Measurements from ENCODE around the gene POLRMT. TPM values are rescaled to one million over a fixed set of nuclear protein-coding genes. Genes with fewer than 3 reads are reported as not detected.
A peak's percentile ranks its signal among the peaks of the same experiment; 100 is the strongest.
"Not testable (repeated sequence)": the region's sequence is repeated elsewhere in the genome, so short reads cannot be mapped to it uniquely, and the experiment has no call there.

Gene POLRMT
- total RNA-seq, 1 experiment from 2014 or later: 40.9 TPM

DNA sequence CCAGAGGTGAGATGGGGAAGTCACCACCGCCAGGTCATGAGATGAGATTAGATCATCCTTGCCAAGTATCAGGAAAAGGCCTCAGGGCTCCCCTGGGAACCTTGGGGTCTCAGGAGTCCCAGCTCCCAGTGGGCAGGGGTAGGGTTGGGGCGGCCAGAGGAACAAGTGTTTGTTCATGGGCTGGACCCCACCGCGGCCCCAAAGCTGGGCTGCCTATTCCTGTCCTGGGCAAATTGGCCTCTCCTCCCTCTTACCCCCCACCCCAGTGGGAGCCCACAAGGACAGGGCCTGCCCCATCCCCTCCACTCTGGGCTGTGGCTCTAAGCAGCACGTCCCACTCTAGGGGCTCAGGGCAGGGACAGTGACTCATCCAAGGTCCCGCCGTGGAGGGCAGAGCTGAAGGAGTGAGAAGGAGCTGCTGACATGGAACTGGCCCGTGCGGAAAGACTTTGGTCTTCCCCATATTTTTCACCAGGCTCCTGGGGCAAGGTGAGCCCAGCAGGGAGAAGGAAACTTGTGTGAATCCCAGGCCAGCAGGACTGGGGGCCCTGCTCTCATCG is 47.7 kb downstream of the POLRMT start:
- Mint-ChIP-seq H3K27ac (ENCODE audit: low read depth, unreplicated experiment) (no peak overlapping the region), H3K36me3 (ENCODE audit: insufficient read depth, unreplicated experiment) (peaks cover 10% of the 10 kb centered on the region), H3K4me1 (ENCODE audit: insufficient read depth, unreplicated experiment) (no peaks in the 10 kb centered on the region), H3K9me3 (ENCODE audit: unreplicated experiment) (no peaks in the 10 kb centered on the region), H3K4me3 (ENCODE audit: unreplicated experiment) (no peak overlapping the region), H3K27me3 (ENCODE audit: insufficient read depth, unreplicated experiment) (no peaks in the 10 kb centered on the region)
- DNase-seq (ENCODE audit: unreplicated experiment): no peak
- no TSS peak for BruUV-seq (replicated peaks)
- POLR2A ChIA-PET: interaction anchor here (1.9 to 3.6 kb wide), 2 partner anchors 10 to 54 kb away, joined by 15 to 17 read pairs; partner anchors contain the start of gene CDC34
- intact Hi-C loops (cut with micrococcal nuclease): loop anchor here (5.0 kb wide), 2 partner anchors 77 to 147 kb away; partner anchors contain the start of gene RNF126
- CTCF ChIA-PET: interaction anchor here (0.5 to 1.4 kb wide), 3 partner anchors 14 to 85 kb away, joined by 3 to 4 read pairs (median 4); no protein-coding TSS in a partner anchor
- TF ChIP-seq, protein P1, sequence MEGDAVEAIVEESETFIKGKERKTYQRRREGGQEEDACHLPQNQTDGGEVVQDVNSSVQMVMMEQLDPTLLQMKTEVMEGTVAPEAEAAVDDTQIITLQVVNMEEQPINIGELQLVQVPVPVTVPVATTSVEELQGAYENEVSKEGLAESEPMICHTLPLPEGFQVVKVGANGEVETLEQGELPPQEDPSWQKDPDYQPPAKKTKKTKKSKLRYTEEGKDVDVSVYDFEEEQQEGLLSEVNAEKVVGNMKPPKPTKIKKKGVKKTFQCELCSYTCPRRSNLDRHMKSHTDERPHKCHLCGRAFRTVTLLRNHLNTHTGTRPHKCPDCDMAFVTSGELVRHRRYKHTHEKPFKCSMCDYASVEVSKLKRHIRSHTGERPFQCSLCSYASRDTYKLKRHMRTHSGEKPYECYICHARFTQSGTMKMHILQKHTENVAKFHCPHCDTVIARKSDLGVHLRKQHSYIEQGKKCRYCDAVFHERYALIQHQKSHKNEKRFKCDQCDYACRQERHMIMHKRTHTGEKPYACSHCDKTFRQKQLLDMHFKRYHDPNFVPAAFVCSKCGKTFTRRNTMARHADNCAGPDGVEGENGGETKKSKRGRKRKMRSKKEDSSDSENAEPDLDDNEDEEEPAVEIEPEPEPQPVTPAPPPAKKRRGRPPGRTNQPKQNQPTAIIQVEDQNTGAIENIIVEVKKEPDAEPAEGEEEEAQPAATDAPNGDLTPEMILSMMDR (IDR thresholded peaks at IDR 0.05; ENCODE audit: unreplicated experiment): no peak

DNA sequence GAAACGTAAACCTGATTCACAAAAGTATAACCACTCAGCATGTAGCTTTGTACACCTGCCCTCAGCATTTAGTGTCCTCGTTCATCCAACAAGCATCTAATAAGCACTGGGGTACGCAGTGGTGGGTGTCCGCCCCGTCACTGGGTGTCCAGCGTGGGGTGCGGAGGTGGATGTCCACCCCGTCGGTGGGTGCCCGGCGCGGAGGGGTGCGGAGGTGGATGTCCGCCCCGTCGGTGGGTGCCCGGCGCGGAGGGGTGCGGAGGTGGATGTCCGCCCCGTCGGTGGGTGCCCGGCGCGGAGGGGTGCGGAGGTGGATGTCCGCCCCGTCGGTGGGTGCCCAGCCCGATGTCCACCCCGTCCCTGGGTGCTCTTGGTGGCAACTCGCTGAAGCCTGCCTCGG is 48.2 kb downstream of the POLRMT start:
- H3K4me3 Mint-ChIP-seq (ENCODE audit: unreplicated experiment); H3K4me1 Mint-ChIP-seq (ENCODE audit: insufficient read depth, unreplicated experiment); H3K27ac Mint-ChIP-seq (ENCODE audit: low read depth, unreplicated experiment); DNase-seq (ENCODE audit: unreplicated experiment); H3K27me3 Mint-ChIP-seq (ENCODE audit: insufficient read depth, unreplicated experiment); H3K9me3 Mint-ChIP-seq (ENCODE audit: unreplicated experiment); BruUV-seq (replicated peaks): not testable (repeated sequence)
- CTCF ChIA-PET: interaction anchor here (1.1 to 1.4 kb wide), 4 partner anchors 10 to 74 kb away, joined by 4 to 6 read pairs (median 4); no protein-coding TSS in a partner anchor
- POLR2A ChIA-PET: interaction anchor here (1.3 to 1.7 kb wide), 2 partner anchors 9 to 48 kb away, joined by 8 to 10 read pairs; partner anchors contain the start of gene POLRMT
- H3K36me3 Mint-ChIP-seq (ENCODE audit: insufficient read depth, unreplicated experiment): peaks cover 15% of the 10 kb centered on the region
- intact Hi-C loops (cut with micrococcal nuclease): loop anchor here (5.0 kb wide), 2 partner anchors 77 to 147 kb away; partner anchors contain the start of gene RNF126

DNA sequence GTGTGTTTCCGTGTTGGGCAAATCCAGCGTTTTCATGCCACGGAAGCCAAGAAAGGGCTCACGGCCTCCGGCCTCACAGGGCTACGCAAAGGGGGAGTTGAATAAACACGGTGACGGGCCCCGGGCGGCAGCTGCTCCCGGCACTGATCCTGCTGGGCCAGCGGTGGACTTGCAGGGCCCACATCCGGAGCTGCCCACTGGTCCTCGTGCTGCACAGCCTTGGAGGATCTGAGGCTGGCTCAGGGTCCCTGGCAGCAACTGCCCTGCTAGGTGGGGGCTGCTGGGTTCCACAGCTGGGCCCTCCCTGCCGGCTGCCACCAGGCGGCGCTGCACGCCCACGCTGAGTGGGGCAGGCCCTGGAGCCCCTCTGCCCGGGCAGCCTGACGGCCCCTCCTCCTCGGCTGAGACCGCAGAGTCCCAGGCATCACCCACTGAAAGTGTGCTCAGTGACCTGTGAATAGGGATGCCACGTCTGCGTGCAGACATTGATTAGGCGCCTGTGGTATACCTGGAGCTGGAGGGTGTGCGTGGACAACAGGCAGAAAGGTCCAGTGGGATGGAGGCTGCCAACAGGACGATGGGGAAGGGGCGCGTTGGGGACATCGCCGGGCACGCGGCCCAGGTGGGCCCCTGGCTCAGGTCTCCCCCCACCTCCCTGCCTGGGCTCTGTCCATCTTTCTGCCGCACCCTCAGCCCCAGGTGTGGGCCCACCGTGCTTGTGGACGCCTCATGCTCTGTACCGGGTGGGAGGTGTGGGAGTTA is 48.9 kb downstream of the POLRMT start:
- H3K27me3 Mint-ChIP-seq (ENCODE audit: insufficient read depth, unreplicated experiment): no peaks in the 10 kb centered on the region
- POLR2A ChIA-PET: interaction anchor here (0.6 to 1.7 kb wide), 5 partner anchors 8 to 91 kb away, joined by 3 to 10 read pairs (median 5); partner anchors contain the start of gene POLRMT
- peak; percentile 52 for DNase-seq (ENCODE audit: unreplicated experiment)
- CTCF ChIA-PET: interaction anchor here (0.6 to 1.4 kb wide), 6 partner anchors 10 to 96 kb away, joined by 3 to 6 read pairs (median 4); no protein-coding TSS in a partner anchor
- peaks cover 20% of the 10 kb centered on the region for H3K36me3 Mint-ChIP-seq (ENCODE audit: insufficient read depth, unreplicated experiment)
- TF ChIP-seq, protein P1 (IDR thresholded peaks at IDR 0.05; ENCODE audit: unreplicated experiment): peak; percentile 81
- no TSS peak for BruUV-seq (replicated peaks)
- H3K4me1 Mint-ChIP-seq (ENCODE audit: insufficient read depth, unreplicated experiment): no peaks in the 10 kb centered on the region
- intact Hi-C loops (cut with micrococcal nuclease): loop anchor here (5.0 kb wide), 2 partner anchors 78 to 148 kb away; partner anchors contain the start of gene RNF126
- H3K4me3 Mint-ChIP-seq (ENCODE audit: unreplicated experiment): no peak overlapping the region
- H3K9me3 Mint-ChIP-seq (ENCODE audit: unreplicated experiment): no peaks in the 10 kb centered on the region
- no peak overlapping the region for H3K27ac Mint-ChIP-seq (ENCODE audit: low read depth, unreplicated experiment)

- Mint-ChIP-seq H3K27ac (ENCODE audit: low read depth, unreplicated experiment) (no peak overlapping the region), H3K27me3 (ENCODE audit: insufficient read depth, unreplicated experiment) (no peaks in the 10 kb centered on the region), H3K4me3 (ENCODE audit: unreplicated experiment) (peak overlapping the region; percentile 8), H3K4me1 (ENCODE audit: insufficient read depth, unreplicated experiment) (no peaks in the 10 kb centered on the region), H3K36me3 (ENCODE audit: insufficient read depth, unreplicated experiment) (peaks cover 25% of the 10 kb centered on the region), H3K9me3 (ENCODE audit: unreplicated experiment) (no peaks in the 10 kb centered on the region)
- intact Hi-C loops (cut with micrococcal nuclease): no loop called here
- no TSS peak for BruUV-seq (replicated peaks)
- CTCF ChIA-PET: interaction anchor here (0.6 to 1.1 kb wide), 4 partner anchors 9 to 97 kb away, joined by 3 to 6 read pairs (median 4); no protein-coding TSS in a partner anchor
- POLR2A ChIA-PET: interaction anchor here (0.6 to 1.7 kb wide), 6 partner anchors 8 to 153 kb away, joined by 3 to 10 read pairs (median 4); partner anchors contain the start of gene POLRMT
- no peak for DNase-seq (ENCODE audit: unreplicated experiment)
- TF ChIP-seq, protein P1 (IDR thresholded peaks at IDR 0.05; ENCODE audit: unreplicated experiment): no peak
These were observed 49.4 kb downstream of the POLRMT start for GRCh38 chr19:583968-584239.
